ENCODE measurements around the gene ZNF790.
A peak's percentile ranks its signal among the peaks of the same experiment; 100 is the strongest.

DNA sequence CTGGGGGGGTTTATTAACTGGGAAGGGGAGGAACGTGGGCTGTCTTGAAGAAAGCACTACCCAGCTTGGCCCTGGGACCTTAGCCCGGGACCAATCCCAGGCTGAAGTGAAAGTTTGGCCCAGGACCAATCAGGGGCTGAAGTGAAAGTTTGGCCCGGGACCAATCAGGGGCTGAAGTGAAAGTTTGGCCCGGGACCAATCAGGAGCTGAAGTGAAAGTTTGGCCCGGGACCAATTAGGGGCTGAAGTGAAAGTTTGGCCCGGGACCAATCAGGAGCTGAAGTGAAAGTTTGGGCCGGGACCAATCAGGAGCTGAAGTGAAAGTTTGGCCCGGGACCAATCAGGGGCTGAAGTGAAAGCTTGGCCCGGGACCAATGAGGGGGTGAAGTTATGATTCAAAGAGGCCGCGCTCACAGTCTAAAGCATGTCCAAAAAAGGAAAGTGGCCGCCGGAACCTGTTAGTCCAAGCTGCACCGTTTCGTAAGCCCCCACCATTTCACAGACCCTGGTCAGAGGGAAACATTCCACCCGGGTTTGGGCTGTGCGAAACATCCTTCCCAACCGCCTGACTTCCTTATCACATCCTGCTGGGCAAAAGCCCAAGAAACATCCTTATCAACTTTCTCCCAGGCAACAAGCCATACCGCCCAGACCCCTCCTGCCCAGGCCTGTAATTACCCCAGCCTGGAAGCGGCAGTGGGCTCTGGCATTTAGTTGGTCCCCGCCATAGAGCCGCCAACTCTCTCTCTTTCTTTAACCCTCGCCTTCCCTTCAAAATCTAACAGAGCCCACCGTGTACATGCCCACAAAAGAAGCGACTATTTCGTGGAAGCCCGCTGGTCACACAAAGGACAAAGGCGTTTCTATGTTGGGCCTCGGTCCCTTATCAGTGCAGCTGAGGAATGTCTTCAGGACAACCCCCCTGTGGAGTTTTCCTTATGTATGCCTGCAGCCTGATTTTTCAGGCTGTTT, 66.6 kb downstream of the ZNF790 start:
- TF ChIP-seq, protein P1, sequence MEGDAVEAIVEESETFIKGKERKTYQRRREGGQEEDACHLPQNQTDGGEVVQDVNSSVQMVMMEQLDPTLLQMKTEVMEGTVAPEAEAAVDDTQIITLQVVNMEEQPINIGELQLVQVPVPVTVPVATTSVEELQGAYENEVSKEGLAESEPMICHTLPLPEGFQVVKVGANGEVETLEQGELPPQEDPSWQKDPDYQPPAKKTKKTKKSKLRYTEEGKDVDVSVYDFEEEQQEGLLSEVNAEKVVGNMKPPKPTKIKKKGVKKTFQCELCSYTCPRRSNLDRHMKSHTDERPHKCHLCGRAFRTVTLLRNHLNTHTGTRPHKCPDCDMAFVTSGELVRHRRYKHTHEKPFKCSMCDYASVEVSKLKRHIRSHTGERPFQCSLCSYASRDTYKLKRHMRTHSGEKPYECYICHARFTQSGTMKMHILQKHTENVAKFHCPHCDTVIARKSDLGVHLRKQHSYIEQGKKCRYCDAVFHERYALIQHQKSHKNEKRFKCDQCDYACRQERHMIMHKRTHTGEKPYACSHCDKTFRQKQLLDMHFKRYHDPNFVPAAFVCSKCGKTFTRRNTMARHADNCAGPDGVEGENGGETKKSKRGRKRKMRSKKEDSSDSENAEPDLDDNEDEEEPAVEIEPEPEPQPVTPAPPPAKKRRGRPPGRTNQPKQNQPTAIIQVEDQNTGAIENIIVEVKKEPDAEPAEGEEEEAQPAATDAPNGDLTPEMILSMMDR (IDR thresholded peaks at IDR 0.05), result no peak
- TF ChIP-seq POLR2AphosphoS5 (IDR thresholded peaks at IDR 0.05; ENCODE audit: low read depth, low read length), result peak; percentile 70
- TF ChIP-seq SIN3A (IDR thresholded peaks at IDR 0.05; ENCODE audit: borderline replicate concordance, insufficient read depth, low read depth, low read length), result no peak
